HEK293T (cell line): ENCODE measurements around the gene PAK1IP1.

Experiments used
- L3MBTL2 ChIP-seq: fragments of 450-650 bp; conservative IDR thresholded peaks from 2 replicates; pipeline ENCODE4 v1.6.1; 2016; ENCODE audit warnings: mild to moderate bottlenecking
- LEF1 ChIP-seq: fragments of 450-650 bp; IDR thresholded peaks from 2 replicates; pipeline ENCODE4 v1.6.1; 2017; ENCODE audit warnings: mild to moderate bottlenecking, borderline replicate concordance
- PKNOX1 ChIP-seq: fragments of 450-650 bp; IDR thresholded peaks from 2 replicates; pipeline ENCODE4 v1.6.1; 2016
- SUZ12 ChIP-seq: fragments of 450-650 bp; IDR thresholded peaks from 2 replicates; pipeline ENCODE4 v1.6.1; 2016; ENCODE audit warnings: mild to moderate bottlenecking
- TARDBP ChIP-seq: fragments of 450-650 bp; IDR thresholded peaks from 2 replicates; pipeline ENCODE4 v1.6.1; 2016

- TF ChIP-seq PKNOX1 (no peak), L3MBTL2 (no peak), LEF1 (no peak), TARDBP (no peak), SUZ12 (no peak)
These were observed 9.5 kb upstream of the PAK1IP1 start for GRCh38 chr6:10685092-10685915.
